Stimulated activated CD8-positive, alpha-beta memory T cell treated with anti-CD3 and anti-CD28 coated beads, Interleukin-15, amount 100 ng/mL, for 4 hours (primary cell): Measurements from ENCODE around the gene XRCC3.

Experiments used
- DNase-seq, 2 donors: peaks; one replicate each; pipeline ENCODE4 v3.0.0-alpha.2; 2020; ENCODE audit warnings: low read depth in 2 of 2

The XRCC3 gene

GRCh38 chr14:103726474-103726873 lies 11.2 kb upstream of the XRCC3 start:
- DNase-seq: no peak

GRCh38 chr14:103725739-103726395 lies 10.6 kb upstream of the XRCC3 start:
- no peak for DNase-seq

DNA sequence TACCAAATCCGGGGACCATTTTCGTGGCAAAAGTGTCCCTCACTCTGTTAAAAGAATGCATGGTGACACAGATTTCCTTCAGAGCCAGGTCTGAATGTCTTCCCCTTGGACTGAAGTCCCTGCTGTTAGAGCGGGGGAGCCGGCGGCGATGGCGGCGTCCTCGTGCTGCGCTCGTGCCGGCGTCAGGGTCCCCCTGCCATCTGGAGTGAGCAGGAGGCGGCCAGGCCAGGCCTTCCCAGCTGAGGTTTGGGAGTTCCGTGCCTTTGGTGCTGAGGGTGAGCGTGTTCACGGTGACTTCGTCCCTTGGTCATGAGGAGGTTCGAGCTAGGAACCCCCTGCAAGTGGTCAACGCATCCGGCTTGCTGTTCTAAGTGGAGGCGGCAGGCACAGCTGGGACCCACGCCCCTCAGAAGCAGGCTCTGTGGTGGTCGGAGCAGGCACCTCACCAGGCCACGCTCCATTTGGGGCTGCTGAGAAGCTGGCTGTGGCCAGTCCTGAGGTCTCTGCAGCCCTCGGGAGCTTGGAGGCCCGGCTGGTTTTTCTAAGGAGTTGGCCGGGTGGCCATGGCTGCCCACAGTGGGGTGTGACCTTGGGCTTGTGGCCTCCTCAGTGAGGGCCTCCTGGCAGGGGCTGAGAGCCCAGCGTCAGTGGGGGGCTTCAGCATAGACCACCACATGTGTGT lies 9.9 kb upstream of the XRCC3 start:
- no peak for DNase-seq

DNA sequence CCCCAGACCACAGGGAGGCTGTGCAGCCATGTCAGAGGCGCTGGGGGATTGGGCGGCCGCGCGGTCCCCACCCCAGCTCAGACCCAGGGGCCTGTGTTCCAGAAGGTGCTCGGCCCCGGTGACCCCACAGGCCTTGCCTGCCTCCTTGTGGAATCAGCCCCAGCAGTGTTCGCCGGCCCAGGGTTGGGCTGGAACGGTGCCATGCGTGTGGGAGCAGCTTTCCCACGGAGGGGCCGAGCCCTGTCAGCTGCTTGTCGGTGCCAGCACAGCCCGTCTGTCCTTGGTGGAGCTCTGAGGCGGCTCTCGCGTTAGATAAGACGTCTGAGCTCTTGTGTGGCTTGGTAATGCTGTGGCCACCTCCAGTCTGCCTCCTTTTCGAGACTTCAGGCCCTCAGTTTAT lies 8.9 kb upstream of the XRCC3 start:
- DNase-seq: no peak

GRCh38 chr14:103723748-103724081 lies 8.5 kb upstream of the XRCC3 start:
- no peak for DNase-seq

DNA sequence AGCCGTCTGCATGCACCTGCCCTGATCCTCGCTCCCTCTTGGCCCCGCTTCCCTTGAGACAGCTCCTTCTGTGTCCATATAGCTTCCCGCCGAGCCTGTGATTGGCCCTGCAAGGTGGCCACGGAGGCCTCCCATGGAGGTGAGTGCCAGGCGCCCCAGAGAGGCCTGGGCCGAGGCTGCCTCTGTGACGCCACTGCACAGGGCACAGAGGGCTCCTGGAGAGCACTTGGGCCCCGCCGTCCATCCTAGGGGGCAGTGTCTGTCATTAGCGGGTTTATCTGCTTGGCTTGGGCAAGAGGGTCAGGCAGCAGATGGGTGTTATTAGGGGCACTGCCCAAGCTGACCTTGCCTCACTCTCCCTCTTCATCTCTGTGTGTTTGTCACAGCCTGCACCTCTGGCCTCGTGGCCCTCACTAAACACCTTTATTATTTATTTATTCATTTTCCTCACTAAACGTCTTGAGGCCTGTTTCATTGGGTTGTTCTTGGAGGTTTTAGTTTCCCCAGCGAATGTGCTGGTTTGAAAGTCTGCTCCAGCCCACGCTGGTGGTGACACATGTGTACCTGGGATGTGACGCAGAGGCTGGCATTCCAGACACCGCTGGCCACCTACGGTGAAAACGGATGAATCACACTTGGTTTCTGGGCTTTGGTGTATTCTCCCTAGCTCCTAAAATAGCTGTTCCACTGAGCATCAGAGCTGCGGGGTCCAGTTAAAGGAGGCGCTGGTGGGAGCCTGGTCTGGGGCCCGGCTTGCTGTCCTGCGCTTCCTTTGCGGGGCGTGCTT lies 6.3 kb upstream of the XRCC3 start:
- no peak for DNase-seq

- no peak for DNase-seq
These were observed 4.5 kb upstream of the XRCC3 start for GRCh38 chr14:103719751-103720150.

DNA sequence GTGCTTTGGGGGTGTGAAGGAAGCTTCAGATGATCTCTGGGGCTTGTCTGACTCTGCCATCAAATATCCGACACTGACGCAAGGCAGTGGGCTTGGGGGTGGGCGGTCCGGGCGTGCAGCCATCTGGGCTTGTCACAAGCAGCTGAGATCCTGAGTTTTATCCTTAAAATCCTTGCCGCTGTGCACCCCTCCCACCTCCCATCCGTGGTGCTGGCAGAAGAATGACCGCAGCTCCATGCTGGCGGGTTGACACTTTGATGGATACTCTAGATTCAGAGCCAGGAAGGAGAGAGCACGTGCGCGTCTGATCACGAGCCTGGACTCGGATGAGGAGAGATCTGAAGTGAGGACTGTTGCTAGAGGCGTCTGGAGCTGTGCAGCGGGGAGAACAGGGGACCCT lies 3.3 kb upstream of the XRCC3 start:
- no peak for DNase-seq

- no peak for DNase-seq
These were observed 1.7 kb upstream of the XRCC3 start for GRCh38 chr14:103716899-103717411.

DNA sequence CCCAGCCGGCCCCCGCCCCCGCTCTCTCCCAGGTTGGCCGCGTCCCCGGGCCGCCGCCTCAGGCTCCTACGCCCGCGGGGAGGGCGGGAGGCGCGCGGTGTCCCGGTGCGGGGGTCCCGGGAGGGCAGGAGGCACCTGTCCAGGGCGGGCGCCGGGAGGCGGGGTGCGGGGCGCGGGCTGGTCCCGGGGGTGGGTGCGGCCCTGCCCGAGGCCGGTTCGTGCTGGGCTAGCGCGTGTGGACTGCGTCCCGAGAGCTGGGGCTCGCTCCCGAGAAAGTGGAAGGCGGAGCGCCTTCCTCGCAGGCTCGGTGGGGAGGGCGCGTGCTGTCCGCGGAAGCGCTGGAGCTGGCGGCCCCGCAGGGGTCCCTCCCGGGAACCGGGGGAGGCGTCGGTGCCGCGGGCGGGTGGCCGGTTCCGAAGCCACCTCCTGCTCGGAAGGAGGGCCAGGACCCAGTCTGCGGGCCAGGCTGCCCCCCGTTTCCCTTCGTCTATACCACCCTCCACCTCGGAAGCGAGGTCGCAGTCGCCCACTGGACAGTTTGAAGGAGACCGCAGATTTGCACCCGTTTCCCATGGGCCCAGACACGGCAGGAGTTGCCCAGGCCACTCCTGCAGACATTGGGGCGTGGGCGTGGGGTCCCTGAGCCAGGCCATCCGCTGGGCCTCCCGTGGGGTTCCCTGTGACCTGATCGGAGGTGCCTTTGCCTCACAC lies 995 bp upstream of the XRCC3 start:
- DNase-seq: no peak

GRCh38 chr14:103714063-103714724 lies 1.1 kb downstream of the XRCC3 start:
- DNase-seq: no peak

DNA sequence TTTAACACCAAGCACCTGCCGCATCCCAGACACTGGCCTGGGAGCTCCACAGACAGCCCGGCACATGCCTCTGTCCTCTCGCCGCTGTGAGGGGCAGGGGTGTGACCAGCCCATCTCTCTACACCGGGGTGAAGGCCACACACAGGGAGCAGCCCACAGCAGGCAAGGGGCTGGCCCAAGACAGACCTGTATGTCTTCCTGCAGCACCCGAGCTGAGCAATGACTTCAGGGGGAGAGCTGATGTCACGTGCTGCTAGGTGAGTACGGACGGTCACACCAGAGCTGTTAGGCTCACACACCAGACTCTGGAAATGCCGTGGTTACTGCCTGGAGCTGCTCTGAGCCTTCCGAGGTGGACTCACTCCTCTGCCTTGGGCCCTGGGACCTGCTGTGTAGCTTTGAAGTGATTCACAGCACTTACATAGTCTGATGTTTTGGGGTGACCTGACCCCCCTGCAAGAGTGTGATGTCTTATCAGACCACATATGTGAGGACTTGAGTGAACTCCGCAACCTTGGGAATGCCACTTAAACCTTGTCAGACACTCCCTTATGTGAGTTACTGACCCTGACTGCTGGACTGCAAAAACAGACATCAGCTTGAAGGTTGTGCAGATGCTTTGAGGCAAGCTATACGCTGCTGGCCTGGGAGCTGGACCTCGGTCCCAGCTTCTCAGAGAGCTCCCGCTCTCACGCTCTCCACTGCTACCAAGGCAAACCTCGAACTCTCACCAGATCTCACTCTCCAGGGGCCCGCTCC lies 1.8 kb downstream of the XRCC3 start:
- no peak for DNase-seq

- no peak for DNase-seq
These were observed 2.5 kb downstream of the XRCC3 start for GRCh38 chr14:103712633-103713247.

- DNase-seq: no peak
These were observed 3.5 kb downstream of the XRCC3 start for GRCh38 chr14:103711516-103712431.

DNA sequence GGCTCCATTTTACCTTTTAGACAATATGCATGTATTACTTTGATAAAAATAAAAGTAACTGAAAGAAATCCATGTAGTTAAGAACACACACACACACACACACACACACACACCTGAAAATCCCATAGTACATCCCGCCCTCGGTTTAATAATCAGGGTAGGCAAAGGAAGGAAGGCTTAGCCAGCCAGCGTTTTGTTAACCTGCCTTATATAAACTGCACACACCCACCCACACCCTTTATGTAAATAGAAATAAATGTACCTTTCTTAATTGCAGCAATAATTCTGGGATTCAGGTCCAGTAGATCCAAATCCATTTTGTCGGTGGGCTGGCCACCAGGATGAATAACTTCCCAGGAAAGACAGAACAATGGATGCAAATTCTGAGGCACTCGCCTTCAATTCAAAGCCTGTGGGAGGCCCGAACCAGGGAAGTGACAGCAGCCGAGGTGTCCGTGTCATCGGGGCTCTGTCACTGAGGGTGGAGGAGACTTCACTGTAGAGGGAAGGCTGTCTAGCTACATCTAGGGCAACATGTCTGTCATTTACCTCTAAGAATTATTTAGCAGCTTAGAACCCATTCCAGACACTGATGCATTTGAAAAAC lies 4.4 kb downstream of the XRCC3 start:
- no peak for DNase-seq

GRCh38 chr14:103709814-103710213 lies 5.4 kb downstream of the XRCC3 start:
- DNase-seq: no peak

GRCh38 chr14:103708750-103709187 lies 6.5 kb downstream of the XRCC3 start:
- no peak for DNase-seq

DNA sequence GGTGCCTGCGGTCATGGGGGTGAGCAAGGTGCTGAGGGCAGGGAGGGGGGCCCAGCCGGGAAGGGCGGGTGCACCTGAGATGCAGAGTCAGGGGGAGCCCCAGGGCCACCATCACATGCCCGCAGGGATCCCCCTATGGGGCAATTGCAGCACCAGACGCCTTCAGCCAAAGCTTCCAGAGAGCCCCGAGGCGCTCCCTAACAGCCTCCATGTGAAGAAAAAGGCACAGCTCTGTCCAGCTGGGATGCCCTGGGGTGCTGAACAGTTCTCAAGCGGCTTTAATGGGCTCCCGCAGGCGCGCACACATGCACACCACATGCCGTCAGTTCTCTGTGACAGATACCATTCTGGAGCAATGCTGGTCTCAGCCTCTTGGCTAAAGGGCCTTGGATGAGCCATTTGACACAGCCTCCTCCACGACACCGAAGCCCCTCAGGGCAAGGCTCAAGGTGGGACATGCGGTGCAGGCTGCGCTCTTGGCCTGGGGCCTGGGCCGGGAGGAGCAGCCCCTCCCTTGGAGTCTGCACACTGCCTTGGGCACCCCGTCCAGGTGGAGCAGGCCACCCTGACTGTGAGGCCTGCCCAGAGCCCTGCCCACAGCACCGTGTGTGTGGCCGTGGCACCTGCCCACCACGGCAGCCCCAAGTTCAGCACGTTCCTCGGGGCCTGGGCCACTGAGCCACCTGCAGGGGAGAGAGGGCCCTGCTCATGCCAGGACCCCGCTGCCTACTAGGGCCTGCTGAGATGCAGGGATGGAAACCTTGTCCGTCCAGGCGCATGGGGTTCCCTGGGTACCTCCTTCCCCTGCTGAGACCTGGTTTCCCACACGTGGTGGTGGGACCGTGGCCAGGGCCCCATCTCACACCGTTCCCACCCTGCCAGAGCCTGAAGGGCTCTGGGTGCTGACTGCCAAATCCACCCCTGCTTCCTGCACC lies 7.7 kb downstream of the XRCC3 start:
- no peak for DNase-seq
